ENCODE measurements around the gene GPR83.
"Not testable (repeated sequence)": the region's sequence is repeated elsewhere in the genome, so short reads cannot be mapped to it uniquely, and the experiment has no call there.

The GPR83 gene

DNA sequence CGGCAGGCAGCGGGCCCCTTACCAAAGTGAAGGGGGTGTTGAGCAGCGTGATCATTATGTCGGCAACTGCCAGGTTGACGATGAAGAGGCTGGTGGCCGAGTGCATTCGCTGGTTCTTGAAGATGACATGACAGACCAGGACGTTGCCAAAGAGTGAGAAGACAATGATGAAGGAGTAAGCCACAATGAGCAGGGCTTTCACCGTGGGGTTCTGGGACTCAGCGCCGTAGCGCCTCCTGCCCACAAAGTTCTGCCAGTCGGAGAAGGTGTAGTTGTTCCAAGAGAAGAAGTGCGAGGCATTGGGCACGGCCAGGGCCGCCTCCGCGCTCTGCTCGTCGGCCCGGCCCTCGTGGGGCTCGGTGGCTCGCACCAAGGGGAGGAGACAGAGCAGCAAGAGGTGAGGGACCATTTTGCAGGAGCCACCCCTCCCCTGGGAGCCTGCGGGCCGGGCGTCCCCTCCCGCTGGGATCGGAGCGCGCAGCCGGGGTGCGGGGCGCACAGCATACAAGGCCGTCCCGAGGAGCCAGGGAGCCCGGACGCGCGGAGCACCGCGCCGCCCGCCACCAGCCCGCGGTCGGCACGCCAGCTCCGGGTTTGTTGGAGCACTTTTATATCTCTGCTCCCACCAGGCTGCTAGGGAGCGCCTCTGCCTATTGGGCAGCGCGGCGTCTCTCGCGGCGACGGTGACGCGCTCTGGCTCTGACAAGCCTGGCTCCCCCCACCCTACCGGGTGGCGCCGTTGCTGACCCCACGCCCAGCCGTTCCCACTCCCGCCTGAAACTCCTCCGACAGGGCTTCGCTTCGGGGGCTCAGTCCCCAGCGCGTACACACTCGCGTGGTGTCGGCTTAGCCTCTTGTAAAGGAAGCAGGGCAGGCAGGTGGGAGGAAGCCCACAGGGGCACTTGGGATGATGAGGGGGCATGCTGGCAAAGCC, at the start of gene GPR83:
Gene GPR83 (minus strand): TSS at position 581 of the 934 bp plus-strand sequence. CDS start 172 bp downstream, at position 409.
- no peak for DNase-seq

DNA sequence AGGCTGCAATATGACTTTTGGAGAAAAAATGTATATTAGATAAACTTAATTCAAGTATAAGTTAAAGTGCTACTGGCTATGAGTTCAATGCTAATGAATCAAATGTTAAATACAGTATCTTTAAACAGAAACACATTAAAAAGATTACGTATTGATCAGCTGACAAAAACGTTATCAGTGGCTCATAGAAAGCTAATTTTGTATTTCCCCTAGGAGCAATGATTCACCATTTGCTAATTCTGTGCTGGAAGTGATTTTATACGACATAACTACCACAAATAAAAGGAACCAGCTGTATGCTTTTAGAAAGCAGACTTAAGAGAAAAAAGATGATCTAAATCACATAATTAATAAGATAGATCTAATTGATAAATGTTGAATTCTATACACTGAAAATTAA, 48.8 kb upstream of the GPR83 start:
- DNase-seq, result peak; percentile 20

DNA sequence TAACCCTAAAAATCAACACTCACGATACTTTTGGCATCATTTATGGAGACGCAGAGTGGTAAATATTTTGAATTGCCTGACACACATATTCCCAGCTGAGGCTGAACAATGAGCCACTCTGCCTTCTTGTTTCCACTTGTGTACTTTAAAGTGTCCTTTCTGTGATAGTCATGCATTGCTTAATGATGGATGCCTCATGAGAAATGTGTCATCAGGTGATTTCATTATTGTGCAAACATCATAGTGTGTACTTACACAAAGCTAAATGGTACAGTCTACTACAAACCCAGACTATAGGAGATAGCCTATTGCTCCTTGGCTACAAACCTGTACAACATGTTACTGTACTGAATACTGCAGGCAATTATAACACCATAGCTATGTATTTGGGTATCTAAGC, 48.2 kb upstream of the GPR83 start:
- DNase-seq, result peak; percentile 44

DNA sequence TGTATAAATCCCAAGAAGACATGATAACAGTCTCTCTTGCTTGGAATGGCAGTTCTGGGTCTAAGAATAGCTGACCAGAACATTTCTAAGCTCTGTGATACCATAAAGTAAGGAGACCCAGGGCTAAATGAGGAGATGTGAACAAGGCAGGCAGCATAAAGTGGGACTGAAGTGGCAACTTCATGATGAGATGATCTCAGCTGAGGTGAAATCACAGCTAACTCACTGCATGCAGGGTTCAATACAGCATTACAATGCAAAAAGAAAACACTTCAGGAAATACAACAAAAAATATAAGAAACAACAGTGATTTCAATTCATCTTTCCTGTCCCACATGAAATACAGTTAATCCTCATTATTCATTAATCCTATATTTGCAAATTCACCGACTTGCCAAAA, 47.8 kb upstream of the GPR83 start:
- DNase-seq, result no peak

DNA sequence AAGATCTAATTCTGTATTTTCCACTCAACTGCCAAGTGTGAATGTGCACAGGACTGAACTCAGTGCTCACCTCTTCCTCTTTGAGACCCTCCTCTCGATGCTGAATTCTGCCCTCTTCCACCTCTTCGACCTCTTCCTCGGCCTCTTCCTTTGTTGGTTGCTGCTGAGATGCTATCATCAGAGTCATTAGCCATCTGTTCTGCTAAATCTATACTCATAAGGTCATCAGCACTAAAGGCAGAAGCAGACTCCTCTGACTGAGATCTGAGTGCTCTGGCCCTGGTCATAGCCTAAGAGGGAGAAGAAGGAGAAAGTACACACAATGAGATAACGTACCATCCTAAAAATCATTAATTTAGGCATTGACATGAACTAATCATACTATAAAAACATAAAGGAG, 45.9 kb upstream of the GPR83 start:
- DNase-seq, result no peak

DNA sequence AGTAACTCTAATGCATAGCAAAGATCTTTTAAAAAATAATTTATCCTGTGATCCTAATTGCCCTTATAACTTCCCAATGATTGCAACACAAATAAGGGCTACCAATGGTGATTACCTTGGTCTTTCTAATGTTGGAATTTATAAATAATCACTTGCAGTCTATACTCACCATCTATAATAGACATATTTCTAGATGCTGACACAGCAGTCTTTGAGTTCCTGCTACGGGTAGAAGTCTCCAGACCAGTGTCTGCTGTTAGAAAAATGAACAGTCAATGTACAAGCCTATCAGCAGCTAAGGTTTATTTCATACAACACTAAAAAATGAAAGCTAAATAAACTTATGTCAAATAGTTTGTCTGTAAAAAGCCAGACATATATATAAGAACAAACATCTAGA, 44.4 kb upstream of the GPR83 start:
- DNase-seq, result no peak

DNA sequence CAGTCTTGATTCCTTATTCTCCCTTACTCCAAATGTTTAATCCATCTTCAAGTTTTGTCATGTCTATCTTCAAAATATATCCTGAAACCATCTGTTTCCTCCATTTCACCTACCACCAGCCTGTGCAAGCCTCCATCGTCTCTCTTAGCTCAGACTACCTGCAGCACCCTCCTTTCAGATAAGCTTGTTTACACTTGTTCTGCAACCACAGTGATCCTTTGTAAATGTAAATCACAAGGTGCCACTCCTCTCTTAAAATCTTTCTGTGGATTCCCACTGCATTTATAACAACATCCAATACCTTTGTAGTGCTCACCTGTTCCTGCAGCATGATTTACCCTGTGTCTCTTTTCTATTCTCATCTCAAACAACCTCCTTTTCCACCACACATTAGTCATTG, 31.8 kb upstream of the GPR83 start:
- DNase-seq, result no peak

DNA sequence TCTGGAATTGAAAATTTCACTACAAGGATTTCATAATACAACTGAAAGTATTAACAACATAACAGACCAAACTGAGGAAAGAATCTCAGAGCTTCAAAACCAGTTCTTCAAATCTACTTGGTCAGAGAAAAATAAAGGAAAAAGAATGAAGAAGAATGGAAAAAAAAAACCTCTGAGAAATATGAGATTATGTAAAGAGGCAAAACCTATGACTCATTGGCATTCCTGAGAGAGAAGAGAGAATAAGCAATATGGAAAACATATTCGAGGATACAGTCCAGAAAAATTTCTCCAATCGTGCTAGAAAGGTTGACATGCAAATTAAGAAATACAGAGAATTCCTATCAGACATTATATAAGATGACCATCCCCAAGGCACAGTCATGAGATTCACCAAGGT, 23.4 kb upstream of the GPR83 start:
- DNase-seq, result peak; percentile 33

DNA sequence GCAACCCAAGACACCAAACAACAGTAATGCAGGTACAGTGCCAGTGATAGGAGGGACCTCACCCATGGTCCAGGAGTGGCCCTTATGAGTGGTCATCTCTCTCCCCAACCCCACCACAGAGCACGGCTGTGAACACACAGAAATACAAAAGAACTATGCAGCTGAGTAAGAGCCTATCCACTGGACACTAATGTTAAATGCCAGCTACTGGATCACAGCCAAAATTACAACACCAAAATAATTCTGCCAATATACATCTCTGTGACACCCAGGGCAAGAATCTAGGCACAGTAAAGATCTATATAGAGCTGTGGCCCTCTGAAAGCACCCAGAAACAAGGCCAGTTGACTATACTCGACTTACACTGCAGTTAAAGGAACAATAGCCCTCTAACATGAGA, 22.8 kb upstream of the GPR83 start:
- no peak for DNase-seq

DNA sequence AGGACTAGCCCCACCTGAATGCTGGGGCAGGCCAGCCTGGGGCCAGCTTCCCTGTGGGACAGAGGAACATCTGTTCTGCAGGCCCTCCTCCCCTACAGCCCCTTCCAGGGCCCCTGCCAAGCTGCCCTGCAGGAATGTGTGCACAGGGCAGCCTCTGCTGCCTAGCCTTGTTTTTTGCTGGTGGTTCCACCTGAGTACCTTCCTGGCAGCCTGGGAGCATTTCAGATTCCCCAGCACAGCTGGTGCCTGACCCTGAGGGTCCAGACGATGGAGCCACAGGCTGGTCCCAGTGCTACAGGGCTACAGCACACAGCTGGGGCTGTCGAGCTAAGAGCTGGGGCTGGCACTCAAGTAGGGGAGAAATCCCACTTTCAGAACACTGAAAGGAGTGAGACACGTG, 22.3 kb upstream of the GPR83 start:
- DNase-seq, result no peak

DNA sequence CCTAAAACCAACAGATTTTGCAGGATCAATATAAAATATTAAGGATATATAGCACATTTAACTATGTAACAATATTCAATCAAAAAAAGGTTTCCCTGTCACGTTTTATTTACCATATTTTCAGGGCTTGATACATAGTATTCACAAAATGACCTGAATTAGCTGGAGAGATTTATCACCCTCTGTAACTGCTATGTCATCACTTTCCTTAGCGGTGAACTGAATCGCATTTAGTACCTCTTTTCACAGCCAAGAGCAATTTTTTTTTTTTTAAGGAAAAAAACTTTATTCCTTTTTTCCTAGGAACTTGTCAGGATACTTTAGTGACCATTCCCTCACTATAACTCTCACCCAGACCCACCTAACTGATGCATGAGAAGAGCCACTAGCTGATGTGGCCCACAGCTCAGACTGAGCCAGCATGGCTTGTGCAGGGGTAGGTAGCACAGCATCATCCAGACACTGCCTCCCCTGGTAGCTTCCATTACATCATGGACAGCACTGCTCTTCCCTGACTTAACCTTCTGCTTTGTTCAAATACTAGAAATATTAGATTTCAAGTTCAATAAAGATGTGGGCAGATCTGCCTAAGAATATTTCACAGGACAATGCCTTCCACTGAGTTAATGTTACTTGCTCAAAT, 17.0 kb upstream of the GPR83 start:
- DNase-seq, result no peak

DNA sequence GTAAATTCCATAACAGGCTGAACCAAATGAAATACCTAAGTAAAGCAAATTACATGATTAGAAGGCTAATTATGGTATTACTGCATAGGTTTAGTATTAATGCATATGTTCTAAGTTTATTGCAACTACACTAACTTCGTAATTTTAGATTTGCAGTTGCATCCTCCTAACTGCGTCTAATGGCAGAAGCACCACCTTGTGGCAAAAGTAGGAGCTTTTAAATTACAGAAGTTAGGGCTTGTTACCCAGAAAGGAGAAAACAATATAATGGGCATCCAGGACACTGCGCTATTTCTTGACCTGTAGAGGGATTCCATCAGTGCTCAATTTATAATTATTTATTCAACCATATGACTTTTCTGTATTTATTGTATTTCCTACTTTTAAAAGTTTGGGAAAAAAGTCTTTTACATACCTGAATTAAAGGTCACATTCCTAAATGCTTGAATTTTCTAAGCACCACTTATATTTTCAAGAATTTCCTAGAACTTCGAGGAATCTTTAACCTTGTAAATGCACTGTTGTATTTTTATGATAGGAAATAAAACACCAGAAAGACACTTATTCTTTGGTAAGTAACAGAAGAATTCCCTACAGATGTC, 16.3 kb upstream of the GPR83 start:
- DNase-seq, result peak; percentile 57

DNA sequence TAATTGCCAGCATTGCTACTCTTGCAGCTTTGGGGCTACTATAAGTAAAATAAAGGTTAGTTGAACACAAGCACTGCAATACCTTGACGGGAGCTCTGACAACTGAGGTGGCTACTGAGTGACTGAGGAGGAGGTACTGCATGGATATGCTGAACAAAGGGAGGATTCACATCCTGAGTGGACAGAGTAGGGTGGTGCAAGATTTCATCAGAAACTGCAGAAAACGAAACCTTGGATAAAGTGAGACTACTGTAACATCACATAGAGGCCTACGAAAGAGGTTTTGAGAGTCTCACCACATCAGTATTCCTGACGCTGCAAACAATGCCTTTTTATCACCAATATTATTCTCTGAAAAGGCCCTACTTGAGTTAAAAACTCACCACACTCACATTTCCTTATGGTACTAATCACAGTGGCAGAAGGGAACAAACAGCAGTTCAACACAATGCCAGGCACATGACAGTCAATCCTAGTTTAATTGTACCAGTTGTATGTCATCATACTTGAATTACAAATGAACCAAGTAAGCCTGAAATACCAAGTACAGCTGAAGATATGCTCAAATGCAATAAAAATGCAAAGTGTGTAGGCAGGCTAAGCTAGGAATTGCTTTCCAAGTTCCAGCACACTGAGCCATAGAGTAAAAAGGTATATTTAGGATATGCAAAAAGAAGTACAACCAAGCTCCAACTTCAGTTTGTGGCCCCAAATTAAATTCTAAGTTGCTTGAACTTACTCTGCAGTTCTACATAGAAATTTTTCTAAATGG, 4.0 kb upstream of the GPR83 start:
- DNase-seq, result no peak

DNA sequence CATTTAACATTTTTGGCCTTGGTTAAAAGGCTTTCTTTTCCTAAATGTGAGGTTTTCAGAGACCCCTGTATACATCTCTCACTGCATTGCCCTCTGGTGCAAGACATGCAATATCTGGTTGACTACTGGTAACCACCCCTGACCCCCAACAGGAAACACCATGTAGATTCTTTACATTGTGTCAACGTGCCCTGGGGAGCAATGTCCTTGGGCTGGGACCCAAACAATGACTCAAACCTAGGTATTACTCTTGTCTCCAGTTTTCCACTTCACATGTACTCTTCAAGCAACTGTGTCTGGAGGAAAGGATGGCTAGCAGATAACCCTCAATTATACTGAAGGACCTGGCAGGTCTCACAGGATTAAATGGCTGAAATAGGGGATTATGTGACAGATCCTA, 1.1 kb upstream of the GPR83 start:
- no peak for DNase-seq

DNA sequence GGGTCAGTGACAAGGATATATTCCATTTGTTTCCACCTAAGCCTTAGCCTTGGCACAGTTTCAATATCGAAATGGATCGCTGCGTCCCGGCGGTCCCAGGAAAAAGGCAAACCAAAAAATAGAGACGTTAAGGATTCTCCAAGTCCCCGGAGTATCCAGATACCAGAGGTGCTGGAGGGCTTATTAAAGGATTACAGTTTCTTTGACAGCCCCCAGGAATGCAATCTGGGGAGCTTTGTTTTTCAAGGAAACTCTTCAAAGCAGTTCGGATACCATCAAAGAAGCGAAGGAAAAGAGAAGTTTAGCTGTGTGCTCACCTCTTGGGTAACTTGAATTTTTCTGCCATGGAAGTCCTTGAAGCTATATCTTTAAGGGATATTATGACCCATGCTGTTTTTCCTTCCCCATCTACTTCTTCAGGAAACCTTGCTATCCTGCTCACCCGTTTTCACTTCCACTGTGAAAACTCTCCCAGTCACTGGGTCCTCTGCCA, 600 bp upstream of the GPR83 start:
- DNase-seq, result no peak

DNA sequence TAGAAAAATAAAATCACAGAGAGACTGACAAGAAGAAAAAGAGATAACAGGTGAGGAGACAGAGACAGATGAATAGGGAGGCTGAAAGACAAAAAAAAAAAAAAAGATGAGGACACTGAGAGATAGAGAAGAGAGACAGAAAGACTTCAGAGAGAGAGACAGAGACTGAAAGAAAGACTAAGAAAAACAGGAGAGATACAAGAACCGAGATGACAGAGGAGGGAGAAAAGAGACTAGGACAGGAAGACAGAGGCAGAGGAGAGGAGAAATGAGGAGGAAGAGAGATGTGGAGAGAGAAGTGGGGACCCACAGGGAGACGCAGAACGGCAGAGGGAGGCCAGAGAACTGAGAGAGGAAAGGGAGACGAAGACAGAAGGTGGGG, 771 bp downstream of the GPR83 start:
- no peak for DNase-seq

DNA sequence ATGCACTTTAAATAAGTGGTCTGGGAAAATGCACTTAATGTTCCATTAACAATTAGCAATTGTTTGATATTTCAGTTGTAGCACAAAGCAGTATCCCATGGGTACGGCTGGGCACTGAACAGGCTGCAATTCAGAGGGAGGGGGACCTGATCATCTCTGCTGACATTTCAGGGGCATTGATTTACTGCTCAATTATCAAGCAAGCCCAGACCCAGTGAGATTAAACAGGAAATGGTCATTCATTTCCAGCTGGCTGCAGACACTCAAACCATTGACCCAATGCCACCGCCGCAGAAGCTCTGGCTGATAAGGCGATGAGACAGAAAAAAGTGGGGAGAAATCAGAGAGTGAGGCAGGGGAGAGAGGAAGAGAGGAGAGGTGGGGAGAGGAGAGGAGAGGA, 1.2 kb downstream of the GPR83 start:
- DNase-seq, result no peak

DNA sequence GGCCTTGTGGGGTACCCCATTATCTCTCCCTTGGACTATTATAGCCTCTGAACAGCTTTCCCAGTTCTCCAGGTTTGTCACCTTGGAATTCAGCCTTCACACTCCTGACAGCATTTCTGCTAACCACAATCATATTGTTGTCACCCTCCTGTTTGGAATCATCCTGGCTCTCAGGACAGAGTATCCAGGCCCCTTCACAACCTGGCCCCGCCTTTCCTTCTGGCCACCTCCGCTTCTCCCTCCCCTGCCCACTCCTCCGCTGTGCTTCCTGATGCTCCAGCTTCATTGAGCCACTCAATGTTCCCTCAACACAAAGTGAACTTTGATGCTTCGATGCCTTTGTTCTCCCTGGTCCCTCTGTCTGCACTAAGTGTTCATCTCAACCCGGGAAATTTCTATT, 3.1 kb downstream of the GPR83 start:
- DNase-seq, result no peak

DNA sequence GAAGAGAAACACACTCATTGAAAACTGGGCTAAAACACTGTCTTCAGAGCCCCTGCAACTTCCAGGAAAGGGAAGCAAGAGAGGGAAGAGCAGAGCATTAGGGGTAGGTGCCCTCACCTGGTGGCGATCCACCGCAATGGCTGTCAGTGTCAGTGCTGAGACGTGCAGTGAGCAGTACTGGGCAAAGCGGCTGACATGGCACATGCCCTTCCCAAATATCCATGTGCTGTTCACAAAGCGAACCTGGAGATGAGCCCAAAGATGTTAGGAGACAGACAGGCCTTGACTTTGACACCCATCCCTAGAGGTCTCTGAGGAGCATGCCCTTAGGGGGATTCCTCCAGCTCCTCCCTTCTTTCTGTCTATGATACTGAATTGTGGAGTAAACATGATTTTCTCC, 4.9 kb downstream of the GPR83 start:
- DNase-seq, result no peak

DNA sequence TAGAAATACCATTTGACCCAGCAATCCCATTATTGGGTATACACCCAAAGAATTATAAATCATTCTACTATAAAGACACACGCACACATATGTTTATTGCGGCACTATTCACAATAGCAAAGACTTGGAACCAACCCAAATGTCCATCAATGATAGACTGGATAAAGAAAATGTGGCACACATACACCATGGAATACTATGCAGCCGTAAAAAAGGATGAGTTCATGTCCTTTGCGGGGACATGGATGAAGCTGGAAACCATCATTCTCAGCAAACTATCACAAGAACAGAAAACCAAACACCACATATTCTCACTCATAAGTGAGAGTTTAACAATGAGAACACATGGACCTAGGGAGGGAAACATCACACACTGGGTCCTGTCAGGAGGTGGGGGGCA, 9.3 kb downstream of the GPR83 start:
- not testable (repeated sequence) for DNase-seq

DNA sequence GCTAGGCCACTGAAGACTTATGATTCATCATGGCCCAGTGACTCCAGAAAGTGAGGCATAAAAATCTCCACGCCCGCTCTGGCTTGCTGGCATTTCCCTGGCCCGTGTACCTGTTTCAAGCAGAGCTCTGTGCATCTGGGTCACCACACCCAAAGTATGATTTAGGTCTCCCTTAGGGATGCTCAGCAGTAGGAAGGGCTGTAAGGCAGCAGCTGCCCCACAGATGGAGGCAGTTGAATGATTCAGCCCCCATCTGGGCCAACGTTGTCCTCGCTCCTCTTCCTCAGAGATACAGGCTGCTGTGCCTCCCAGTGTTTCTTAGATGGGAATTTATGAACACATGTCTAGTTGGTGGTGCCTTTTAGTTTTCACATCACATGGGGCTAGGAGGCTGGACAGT, 21.6 kb downstream of the GPR83 start:
- no peak for DNase-seq

DNA sequence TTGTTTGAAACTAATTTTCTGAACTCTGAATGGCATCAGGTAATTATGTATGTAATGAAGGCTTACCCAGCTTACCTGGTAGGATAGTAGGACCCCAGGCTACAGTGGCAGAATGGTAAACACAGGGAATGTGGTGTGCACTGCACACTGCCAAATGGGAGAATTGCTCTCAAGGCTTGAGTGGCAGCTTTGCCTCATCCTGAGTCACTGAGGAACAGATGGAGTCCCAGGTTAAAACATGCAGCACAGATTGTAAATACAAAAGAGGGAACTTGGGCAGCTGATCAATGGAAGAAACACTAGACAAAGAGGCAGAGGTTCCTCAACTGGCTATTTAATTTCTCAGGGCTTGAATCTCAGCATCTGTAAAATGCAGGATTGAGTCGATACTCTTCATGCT, 24.4 kb downstream of the GPR83 start:
- DNase-seq, result no peak

DNA sequence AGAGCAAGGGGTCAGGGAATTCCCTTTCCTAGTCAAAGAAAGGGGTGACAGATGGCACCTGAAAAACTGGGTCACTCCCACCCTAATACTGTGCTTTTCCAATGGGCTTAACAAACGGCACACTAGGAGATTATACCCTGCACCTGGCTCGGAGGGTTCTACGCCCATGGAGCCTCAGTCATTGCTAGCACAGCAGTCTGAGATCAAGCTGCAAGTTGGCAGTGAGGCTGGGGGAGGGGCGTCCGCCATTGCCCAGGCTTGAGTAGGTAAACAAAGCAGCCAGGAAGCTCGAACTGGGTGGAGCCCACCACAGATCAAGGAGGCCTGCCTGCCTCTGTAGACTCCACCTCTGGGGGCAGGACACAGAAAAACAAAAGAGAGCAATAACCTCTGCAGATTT, 30.6 kb downstream of the GPR83 start:
- not testable (repeated sequence) for DNase-seq

All from fibroblast of upper back skin (primary cell).